ENCODE measurements around the gene CAMTA2.
"Not testable (repeated sequence)": the region's sequence is repeated elsewhere in the genome, so short reads cannot be mapped to it uniquely, and the experiment has no call there.

The CAMTA2 gene

DNA sequence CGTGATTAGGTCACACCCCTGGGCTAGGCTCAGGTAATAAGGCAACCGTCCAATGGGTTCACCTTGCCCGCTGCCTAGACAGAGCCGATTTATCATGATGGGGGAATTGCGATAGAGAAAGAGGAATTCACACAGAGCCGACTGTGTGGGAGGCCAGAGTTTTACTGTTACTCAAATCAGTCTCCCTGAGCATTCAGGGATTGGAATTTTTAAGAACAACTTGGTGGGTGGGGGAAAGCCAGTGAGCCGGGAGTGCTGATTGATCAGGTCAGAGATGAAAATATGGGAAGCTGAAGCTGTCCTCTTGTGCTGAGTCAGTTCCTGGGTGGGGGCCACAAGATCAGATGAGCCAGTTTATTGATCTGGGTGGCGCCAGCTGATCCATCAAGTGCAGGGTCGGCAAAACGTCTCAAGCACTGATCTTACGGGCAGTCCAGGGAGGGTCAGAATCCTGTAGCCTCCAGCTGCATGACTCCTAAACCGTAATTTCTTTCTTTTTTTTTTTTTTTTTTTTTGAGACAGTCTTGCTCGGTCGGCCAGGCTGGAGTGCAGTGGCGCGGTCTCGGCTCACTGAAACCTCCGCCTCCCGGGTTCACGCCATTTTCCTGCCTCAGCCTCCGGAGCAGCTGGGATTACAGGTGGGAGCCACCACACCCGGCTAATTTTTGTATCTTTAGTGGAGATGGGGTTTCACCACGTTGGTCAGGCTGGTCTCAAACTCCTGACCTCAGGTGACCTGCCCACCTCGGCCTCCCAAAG lies 60.7 kb downstream of the CAMTA2 start:
- DNase-seq = not testable (repeated sequence)

DNA sequence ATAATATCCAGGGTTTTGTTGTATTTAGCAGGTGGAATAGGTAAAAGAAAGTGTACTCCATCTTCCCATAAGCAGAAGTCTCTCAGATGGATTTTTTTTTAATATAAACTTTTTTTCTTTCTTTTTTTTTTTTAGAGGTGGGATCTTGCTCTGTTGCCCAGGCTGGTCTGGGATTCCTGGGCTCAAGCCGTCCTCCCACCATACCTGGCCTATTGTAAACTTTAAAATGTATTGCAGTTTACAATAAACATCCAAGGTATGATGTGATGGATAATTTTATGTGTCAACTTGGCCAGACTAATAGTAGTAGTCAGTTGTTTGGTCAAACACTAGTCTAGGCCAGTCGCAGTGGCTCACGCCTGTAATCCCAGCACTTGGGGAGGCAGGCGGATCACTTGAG lies 66.2 kb downstream of the CAMTA2 start:
- no peak for DNase-seq

DNA sequence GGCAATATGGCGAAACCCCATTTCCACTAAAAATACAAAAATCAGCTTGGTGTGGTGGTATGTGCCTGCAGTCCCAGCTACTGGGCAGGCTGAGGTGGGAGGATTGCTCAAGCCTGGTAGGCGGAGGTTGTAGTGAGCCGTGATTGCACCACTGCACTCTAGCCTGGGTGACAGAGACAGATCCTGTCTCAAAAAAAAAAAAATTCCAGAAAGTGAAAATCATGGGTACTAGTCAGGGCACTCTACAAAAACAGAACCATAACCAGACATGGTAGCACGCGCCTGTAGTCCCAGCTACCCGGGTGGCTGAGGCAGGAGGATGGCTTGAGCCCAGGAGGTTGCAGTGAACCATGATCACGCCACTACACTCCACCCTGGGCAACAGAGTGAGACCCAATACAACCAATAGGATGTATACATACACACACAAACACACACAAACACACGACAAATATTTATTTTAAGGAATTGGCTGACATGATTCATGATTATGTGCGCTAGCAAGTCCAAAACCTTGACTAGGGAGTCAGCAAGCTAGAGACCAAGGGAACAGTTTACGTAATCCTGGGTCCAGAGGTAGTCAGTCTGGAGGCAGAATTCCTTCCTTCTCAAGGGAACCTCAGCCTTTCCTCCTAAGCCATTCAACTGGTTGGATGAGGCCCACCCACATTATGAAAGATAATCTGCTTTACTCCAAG lies 67.0 kb downstream of the CAMTA2 start:
- peak in 1 of 2 donors; percentile 14 for DNase-seq

DNA sequence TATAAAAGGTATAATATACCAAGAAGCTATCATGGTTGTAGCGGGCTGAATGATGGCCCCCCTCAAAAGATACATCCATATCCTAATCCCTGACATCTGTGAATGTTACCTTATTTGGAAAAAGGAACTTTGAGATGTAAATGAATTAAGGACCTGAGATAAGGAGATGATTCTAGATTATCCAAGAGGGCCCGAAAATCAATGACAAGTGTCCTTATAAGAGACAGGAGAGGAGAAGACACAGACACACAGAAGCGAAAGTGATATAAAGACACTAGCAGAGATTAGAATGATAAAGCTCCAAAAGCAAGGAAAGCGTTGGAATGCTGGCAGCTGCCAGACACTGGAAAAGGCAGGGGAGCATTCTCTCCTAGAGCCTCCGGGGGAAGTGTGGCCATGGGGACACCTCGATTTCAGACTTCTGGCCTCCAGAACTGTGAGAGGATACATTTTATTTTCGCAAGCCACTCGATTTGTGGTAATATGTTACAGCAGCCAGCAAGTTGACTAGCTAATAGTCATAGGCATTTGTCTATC lies 67.9 kb downstream of the CAMTA2 start:
- no peak for DNase-seq

Measured in bone marrow (tissue), 2 donors.